Measurements from ENCODE around the gene FAHD2A. TPM values are rescaled to one million over a fixed set of nuclear protein-coding genes. Genes with fewer than 3 reads are reported as not detected.

Gene FAHD2A
- total and polyA plus RNA-seq, 12 donors, result 24.1 to 45.1 (median 39.8) TPM

- 87 to 89% methylated on average over 5 of the region's 5 CpGs for whole genome bisulfite sequencing, 2 donors
- Histone ChIP-seq H3K36me3 (peaks cover 0 to 13% (median 0%) of the 10 kb centered on the region in 9 donors), H3K9me3 (no peaks in the 10 kb centered on the region), H3K4me1 (peaks cover 0 to 12% (median 0%) of the 10 kb centered on the region in 9 donors), H3K4me3 (no peak overlapping the region), H3K27me3 (peaks cover 0 to 10% (median 0%) of the 10 kb centered on the region in 7 donors), H3K27ac (no peak overlapping the region)
- TF ChIP-seq CTCF (IDR thresholded peaks at IDR 0.05), result no peak
- ATAC-seq (no peak), DNase-seq (no peak)
- intact Hi-C loops (cut with DNase I), result no loop called here
Observed at GRCh38 chr2:95380280-95380679, 22.2 kb upstream of the FAHD2A start.

- no peak for TF ChIP-seq CTCF (IDR thresholded peaks at IDR 0.05)
- ATAC-seq, result no peak
- intact Hi-C loops (cut with DNase I), result no loop called here
- H3K4me3 ChIP-seq, result no peak overlapping the region
- peaks cover 0 to 11% (median 0%) of the 10 kb centered on the region in 7 donors for H3K27me3 ChIP-seq
- peaks cover 0 to 13% (median 0%) of the 10 kb centered on the region in 9 donors for H3K36me3 ChIP-seq
- H3K4me1 ChIP-seq, result peaks cover 0 to 16% (median 0%) of the 10 kb centered on the region in 9 donors
- no peak for DNase-seq
- no peak overlapping the region for H3K27ac ChIP-seq
- H3K9me3 ChIP-seq, result no peaks in the 10 kb centered on the region
- WGBS, 2 donors, result 91 to 93% methylated on average over 5 of the region's 5 CpGs
Observed at GRCh38 chr2:95380731-95381130, 21.8 kb upstream of the FAHD2A start.

DNA sequence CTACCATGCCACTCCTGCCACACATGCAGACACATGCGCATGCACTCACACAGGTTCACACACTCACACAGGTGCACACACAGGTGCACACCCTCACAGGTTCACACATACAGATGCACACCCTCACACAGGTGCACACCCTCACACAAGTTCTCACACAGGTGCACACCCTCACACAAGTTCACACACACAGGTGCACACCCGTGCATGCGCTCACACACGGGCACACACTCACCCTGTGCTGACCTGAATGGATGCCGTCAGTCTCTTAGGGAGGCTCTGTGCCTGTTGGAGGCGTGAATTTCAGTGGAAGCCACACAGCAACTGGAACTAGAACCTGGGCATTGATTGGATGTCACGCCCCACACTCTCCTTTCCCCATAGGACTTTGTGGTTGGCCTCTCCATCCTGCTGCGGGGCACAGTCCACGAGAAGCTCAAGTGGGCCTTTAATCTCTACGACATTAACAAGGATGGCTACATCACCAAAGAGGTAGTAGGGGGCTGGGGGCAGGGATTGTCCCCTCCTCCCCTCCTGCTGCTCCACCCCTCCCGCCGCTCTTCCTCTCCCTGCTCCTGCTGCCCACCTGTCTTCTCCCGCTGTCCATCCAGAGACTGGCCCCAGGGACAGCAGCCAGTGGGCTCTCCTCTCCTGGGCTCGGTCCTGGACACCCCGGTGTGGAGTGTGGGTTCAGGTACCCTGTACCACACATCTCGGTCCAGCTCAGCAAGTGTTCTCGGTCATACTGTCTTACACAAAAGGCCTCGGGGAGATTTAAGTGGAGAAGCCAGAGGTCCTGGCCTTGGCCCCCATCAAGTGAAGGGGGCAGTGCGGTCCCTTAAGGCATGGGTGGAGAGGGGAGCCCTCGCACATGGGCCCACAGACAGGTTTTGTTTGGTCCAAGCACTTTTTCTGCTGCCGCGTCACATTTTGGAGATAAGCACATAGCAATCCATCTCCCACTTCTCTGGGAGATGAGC lies 21.0 kb upstream of the FAHD2A start:
- DNase-seq, result no peak
- TF ChIP-seq CTCF (IDR thresholded peaks at IDR 0.05), result no peak
- no peak overlapping the region for H3K27ac ChIP-seq

DNA sequence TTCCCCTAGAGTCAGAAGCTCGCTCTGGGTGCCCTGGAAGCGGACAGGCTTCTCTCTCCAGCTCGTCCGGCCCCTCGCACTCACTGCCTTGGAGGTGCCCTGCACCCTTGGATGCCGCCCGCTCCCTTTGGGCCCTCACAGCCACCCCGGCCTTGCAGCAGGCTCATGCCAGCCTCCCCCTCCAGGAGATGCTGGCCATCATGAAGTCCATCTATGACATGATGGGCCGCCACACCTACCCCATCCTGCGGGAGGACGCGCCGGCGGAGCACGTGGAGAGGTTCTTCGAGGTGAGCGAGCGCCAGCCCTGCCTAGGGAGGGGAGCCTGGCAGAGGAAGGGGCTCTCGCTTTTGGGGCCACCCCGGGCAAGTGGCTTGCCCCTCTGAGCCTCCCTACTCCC lies 20.3 kb upstream of the FAHD2A start:
- TF ChIP-seq CTCF (IDR thresholded peaks at IDR 0.05), result no peak
- Histone ChIP-seq H3K4me3 (no peak overlapping the region), H3K27ac (no peak overlapping the region), H3K9me3 (no peaks in the 10 kb centered on the region), H3K4me1 (peaks cover 0 to 17% (median 0%) of the 10 kb centered on the region in 9 donors), H3K27me3 (peaks cover 0 to 12% (median 0%) of the 10 kb centered on the region in 7 donors), H3K36me3 (peaks cover 0 to 11% (median 0%) of the 10 kb centered on the region in 9 donors)
- 93 to 95% methylated on average over 20 of the region's 20 CpGs for WGBS, 2 donors
- intact Hi-C loops (cut with DNase I), result no loop called here
- no peak for ATAC-seq
- DNase-seq, result no peak

More for the DNA sequence above, 21.0 kb upstream of the FAHD2A start:
- Histone ChIP-seq H3K9me3 (no peaks in the 10 kb centered on the region), H3K36me3 (peaks cover 0 to 13% (median 0%) of the 10 kb centered on the region in 9 donors), H3K27me3 (peaks cover 0 to 12% (median 0%) of the 10 kb centered on the region in 7 donors), H3K4me3 (no peak overlapping the region), H3K4me1 (peaks cover 0 to 17% (median 0%) of the 10 kb centered on the region in 9 donors)
- no peak for ATAC-seq
- 88% methylated on average over 22 of the region's 22 CpGs for WGBS, 2 donors
- intact Hi-C loops (cut with DNase I), result no loop called here
